GM12878 (cell line): ENCODE data around the gene CCSER2.
"Not testable (repeated sequence)": the region's sequence is repeated elsewhere in the genome, so short reads cannot be mapped to it uniquely, and the experiment has no call there.

Experiments
- BHLHE40 ChIP-seq, 2 experiments: fragments of 450-650 bp in 1 of 2; IDR thresholded peaks; 2 replicates each; pipeline ENCODE4 v1.6.1; 2011 to 2017; ENCODE audit warnings: low read depth in 2 of 2, borderline replicate concordance in 1 of 2, improper control_type of control experiment in 1 of 2, low read length in 1 of 2, mild to moderate bottlenecking in 1 of 2
- CTCF ChIP-seq, 3 experiments: IDR thresholded peaks in 2 of 3; conservative IDR thresholded peaks in 1 of 3; 2 replicates each; pipeline ENCODE4 v1.5.1; 2011; ENCODE audit warnings: low read depth in 3 of 3, low read length in 3 of 3, mild to moderate bottlenecking in 3 of 3, control low read depth in 2 of 3, moderate library complexity in 2 of 3, inconsistent platforms in 1 of 3, mixed read lengths in 1 of 3; ENCODE audit not compliant: control insufficient read depth in 2 of 3, insufficient read depth in 1 of 3; ENCODE audit errors: extremely low read depth in 1 of 3
- PKNOX1 ChIP-seq: fragments of 450-650 bp; IDR thresholded peaks from 2 replicates; pipeline ENCODE4 v1.6.1; 2016; ENCODE audit warnings: mild to moderate bottlenecking
- POLR2AphosphoS5 ChIP-seq: IDR thresholded peaks from 2 replicates; pipeline ENCODE4 v1.6.1; 2011; ENCODE audit warnings: mild to moderate bottlenecking, low read length, inconsistent platforms
- TAF1 ChIP-seq: IDR thresholded peaks from 2 replicates; pipeline ENCODE4 v1.6.1; 2011; ENCODE audit warnings: mild to moderate bottlenecking, low read depth, low read length, borderline replicate concordance

- not testable (repeated sequence) for TF ChIP-seq POLR2AphosphoS5; BHLHE40 (IDR thresholded peaks at IDR 0.05; ENCODE audit: borderline replicate concordance in 1 of 2, low read depth in 2 of 2, low read length in 1 of 2); TAF1; CTCF (IDR thresholded peaks at IDR 0.05 in 2 of 3, conservative IDR thresholded peaks at IDR 0.05 in 1 of 3; ENCODE audit: control insufficient read depth in 2 of 3, extremely low read depth in 1 of 3, insufficient read depth in 1 of 3, low read depth in 3 of 3, low read length in 3 of 3); PKNOX1
Observed at GRCh38 chr10:84499039-84499438, 170.7 kb downstream of the CCSER2 start.
